SIG-M5 treated with dmso at 0.1 percent for 504 hours (cell line): Measurements from ENCODE around the gene FGF22.
A peak's percentile ranks its signal among the peaks of the same experiment; 100 is the strongest.

Experiments used
- DNase-seq: peaks from one replicate; lab custom pipeline; 2025; ENCODE audit not compliant: unreplicated experiment; lab: John Stamatoyannopoulos, UW

Gene FGF22

DNA sequence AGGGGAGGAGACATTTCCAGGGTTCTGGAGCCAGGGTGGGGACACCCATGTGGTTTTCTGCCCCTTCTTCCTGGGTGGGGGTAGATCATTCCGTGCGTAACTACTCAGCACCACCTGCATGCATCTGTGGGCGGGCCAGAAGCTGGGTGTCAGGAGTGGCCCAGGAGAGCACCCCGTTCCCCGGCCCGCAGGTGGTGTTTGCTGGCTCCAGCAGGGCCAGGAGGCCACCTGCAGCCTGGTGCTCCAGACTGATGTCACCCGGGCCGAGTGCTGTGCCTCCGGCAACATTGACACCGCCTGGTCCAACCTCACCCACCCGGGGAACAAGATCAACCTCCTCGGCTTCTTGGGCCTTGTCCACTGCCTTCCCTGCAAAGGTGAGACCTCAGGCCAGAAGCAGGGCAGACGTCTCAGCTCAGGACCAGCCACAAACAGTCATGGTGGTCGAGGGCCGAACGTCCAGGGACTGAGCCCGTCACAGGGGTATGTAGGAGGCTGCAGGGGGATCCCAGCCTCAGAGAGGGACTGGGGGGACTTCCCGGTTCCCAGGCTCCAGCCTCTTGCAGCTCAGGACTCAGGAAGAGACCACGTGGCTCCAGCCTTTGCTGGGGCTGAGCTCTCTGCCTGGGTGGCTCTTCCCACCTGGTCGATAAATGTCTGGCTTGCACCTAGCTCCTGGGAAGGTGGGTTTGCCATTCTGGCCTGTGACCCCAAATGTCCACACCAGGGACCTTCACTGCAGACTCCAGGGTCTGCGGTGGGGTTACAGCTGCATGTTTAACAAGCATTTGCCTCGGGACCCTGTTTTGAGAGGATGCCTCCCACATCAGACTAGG is 38.1 kb downstream of the FGF22 start:
- DNase-seq, result no peak

DNA sequence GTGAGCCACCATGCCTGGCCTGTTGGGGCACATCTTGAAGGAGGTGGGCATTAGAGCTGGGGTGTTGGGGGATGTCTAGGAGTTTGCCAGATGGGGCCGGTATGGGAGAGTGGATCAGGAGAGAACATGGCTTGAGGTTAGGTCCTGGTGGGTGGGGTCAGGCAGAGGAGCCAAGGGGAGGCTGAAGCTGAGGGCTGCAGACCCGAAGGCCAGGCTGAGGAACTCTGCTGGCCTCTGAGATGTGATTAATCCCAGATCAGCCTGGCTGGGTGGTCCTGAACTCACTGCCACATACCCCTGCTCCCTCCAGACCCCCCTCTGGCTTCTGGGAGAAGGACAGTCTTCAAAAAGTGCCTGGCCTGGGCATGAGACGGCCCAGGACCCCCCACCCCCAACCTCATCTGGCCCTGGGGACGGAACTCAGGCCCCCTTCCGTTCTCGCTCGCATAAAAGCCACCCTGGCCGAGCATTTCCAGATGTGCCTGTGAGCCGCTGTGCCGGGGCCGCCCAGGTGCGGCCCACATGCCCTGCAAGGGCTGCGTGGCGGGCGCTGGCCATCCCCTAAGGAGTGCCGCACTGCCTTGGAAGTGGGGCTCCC is 39.2 kb downstream of the FGF22 start:
- DNase-seq, result no peak

DNA sequence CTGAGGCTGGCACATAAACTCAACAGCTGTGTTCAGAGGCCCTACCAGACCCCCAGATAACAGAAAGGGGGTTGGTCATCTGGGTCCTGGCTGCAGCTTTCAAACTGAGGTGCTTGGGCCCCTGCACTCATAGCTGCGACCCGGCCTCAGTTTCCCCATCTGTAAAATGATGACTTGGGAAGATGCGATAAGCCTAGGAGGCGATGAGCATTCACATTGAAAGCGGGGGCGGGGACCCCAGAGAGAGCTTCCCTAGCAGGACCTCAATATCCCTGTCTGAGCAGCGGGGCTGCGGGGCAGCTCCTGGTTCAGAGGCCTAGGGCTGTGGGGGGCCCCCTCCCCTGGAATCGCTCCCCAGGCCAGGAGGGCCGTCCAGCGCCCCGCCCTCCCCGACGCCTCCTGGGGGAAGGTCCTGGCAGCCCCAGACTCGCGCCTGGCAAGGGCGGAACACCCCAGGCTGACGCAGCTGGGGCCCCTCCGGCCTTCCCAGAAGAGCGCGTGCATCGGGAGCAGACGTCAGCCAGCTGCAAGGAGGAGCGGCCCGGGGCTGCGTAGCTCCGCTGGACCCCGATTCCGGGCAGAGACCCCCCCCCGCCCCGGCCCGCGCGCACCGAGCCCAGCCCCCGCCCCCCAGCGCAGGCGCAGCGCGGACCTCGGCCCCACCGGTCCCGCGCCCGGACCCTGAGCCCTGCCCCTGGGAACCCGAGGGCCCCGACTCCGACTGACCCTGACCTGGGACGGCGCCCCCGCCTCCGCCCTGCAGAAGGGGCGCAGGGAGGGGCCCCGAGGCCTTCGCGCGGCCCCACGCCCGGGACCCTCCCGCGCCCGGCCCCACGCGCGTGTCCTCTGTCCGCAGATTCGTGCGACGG is 40.0 kb downstream of the FGF22 start:
- no peak for DNase-seq

DNA sequence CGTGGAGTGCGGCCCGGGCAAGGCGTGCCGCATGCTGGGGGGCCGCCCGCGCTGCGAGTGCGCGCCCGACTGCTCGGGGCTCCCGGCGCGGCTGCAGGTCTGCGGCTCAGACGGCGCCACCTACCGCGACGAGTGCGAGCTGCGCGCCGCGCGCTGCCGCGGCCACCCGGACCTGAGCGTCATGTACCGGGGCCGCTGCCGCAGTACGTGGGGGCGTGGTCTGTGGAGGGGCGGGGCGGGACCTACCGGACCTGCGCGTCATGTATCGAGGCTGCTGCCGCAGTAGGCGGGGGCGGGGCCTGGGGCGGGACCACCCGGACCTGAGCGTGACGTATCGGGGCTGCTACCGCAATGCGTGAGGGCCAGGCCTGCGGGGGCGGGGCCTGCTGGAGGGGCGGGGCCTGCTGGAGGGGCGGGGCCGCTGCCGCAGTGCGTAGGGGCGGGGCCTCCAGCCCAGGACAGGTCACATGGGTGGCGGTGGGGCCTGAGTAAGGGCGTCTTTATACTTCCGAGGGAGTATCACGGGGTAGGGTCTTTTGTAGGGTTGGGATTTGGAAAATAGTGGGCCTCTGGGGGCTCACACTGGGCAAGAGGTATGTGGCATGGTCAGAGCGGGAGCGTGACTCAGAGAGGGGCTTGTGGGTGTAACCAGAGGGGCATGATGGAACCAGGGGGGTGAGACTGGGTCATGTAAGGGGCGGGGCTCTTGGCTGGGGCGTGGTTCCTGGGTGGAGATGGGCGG is 40.8 kb downstream of the FGF22 start:
- peak; percentile 94 for DNase-seq

DNA sequence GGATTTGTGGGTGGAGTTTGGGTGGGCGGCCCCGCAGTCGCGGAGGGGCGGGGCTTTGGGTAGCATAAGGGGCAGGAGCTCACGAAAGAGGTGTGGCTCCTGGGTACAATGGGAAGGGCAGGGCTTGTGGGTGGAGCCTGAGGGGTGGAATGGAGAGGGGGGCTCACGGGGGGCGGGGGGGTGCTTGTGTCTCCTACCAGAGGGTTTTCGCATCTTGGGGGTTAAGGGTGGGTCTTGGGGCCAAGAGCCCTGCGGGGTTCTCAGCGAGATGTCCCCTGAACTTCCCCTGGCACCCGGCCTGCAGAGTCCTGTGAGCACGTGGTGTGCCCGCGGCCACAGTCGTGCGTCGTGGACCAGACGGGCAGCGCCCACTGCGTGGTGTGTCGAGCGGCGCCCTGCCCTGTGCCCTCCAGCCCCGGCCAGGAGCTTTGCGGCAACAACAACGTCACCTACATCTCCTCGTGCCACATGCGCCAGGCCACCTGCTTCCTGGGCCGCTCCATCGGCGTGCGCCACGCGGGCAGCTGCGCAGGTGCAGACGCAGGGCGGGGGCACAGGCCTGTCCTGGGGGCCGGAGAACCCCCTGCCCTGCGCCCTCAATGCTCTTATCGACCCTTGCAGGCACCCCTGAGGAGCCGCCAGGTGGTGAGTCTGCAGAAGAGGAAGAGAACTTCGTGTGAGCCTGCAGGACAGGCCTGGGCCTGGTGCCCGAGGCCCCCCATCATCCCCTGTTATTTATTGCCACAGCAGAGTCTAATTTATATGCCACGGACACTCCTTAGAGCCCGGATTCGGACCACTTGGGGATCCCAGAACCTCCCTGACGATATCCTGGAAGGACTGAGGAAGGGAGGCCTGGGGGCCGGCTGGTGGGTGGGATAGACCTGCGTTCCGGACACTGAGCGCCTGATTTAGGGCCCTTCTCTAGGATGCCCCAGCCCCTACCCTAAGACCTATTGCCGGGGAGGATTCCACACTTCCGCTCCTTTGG is 41.6 kb downstream of the FGF22 start:
- no peak for DNase-seq

DNA sequence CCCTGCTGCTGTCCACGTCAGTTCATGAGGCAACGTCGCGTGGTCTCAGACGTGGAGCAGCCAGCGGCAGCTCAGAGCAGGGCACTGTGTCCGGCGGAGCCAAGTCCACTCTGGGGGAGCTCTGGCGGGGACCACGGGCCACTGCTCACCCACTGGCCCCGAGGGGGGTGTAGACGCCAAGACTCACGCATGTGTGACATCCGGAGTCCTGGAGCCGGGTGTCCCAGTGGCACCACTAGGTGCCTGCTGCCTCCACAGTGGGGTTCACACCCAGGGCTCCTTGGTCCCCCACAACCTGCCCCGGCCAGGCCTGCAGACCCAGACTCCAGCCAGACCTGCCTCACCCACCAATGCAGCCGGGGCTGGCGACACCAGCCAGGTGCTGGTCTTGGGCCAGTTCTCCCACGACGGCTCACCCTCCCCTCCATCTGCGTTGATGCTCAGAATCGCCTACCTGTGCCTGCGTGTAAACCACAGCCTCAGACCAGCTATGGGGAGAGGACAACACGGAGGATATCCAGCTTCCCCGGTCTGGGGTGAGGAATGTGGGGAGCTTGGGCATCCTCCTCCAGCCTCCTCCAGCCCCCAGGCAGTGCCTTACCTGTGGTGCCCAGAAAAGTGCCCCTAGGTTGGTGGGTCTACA is 43.1 kb downstream of the FGF22 start:
- no peak for DNase-seq

DNA sequence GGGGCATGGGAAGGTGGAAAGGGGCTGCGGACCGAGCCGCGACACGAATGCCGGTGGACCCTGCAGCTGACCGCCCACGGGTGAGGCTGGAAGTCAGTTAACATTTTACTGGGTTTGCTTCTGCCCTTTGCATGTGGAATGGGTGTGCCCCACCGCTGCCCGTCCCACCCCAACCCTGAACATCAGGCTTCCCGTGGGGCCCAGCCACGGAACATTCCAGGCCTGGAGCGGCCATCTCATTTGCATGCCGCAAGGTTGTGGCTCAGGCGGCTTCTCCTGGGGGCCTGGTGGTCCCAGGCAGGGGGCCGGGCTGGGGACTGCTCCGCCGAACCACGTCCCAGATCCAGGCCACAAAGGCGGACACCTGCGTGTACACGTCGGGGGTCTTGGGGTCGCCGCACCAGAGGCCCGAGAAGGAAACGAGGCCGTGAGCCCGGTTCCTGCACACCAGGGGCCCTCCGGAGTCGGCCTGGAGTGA is 45.8 kb downstream of the FGF22 start:
- DNase-seq, result no peak

DNA sequence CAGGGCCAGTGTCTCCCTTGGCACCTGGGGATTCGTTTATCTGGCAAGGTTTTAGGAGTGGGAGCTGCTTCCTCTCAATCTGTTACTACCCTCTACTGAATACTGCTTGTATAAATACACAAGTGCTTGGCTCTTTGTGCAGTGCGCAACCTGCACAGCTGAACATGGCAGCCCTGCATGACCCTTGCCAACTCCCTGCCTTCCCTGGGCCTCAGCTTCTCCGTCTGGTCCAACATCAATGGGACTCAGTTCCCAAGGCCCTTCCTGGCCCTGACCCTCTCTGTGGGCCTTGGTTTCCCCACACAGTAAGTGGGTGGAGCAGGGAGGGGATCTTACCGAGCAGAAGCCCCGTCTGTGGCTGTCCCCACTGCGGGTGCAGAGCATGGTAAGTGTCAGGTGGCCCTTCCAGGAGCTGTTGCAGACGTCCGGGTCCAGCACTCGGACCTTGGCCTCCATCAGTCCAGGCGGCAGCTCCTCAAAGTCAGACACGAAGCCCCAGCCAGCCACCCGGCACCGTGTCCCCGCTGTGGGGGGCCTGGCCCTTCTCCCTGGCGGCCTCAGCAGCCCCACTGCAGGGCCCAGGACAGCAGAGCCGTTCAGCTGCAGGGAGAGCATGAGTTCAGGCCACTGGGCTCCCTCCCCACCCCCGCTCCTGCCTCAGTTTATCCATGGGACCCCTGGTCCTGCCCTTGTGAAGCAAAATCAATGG is 47.1 kb downstream of the FGF22 start:
- no peak for DNase-seq

DNA sequence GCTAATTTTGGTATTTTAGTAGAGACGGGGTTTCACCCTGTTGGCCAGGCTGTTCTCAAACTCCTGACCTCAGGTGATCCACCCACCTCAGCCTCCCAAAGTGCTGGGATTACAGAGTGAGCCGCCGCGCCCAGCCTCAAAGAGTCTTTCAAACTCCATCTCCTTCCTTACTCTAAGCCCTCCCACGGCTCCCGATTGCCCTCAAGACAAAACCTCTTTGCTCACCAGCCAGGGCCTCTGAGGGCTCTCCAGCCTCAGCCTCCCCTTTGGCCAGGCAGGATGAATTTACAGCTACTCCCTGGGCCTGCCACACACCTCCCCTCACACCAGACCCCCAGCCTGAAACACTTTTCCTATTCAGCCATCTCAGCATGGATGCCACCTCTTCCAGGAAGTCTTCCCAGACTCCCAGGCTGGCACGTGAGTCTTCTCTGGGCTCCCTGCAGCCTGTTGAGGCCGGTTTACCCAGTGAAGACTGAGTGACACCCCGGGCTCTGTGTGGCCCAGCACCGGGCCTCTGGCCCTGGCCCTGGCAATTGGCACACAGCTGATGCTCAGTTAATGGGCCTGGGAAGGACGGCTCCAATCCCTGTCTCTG is 48.0 kb downstream of the FGF22 start:
- no peak for DNase-seq

DNA sequence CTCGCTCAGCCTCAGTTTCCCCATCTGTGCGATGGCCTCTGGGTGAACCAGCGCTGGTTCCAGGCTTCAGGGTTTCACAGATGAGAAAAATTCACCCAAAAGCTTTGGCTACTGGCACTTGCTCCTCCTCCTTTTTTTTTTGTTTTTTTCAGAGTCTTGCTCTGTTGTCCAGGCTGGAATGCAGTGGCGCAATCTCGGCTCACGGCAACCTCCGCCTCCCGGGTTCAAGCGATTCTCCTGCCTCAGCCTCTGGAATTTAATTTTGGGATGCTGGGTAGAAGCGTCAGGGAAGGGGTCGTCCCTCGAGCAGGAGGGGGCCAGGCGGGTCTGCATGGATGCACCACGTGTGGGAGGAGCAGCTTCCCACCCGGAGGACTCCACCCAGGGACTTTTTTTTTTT is 48.5 kb downstream of the FGF22 start:
- no peak for DNase-seq

DNA sequence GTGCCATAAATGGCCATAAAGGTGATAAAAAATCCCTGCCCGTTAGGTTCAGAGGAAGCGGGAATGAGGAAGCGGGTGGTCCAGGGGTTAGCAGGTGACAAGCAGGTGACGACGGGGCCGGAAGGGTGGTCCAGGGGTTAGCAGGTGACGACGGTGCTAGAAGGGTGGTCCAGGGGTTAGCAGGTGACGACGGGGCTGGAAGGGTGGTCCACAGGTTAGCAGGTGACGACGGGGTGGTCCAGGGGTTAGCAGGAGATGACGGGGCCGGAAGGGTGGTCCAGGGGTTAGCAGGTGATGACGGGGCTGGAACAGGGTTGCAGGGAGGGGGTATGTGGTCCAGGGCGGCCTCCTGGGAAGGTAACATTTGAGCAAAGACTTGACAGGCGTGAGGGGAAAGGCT is 49.3 kb downstream of the FGF22 start:
- DNase-seq, result no peak

DNA sequence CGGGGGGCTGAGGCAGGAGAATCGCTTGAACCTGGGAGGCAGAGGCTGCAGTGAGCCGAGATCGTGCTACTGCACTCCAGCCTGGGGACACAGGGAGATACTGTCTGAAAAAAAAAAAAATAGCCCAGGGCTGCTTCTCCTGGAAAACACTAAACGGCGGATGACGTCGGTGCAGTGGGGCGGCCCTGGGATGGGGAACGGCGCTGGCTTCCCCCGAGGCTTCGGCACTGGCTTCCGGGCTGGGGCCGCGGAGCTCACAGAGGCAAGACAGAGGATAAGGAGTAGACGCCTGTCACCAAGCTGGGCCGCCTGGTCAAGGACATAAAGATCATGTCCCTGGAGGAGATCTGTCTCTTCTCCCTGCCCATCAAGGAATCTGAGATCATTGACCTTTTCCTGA is 50.5 kb downstream of the FGF22 start:
- DNase-seq, result no peak
